ENCODE measurements around the gene GALNT6.
"Not testable (repeated sequence)": the region's sequence is repeated elsewhere in the genome, so short reads cannot be mapped to it uniquely, and the experiment has no call there.

GALNT6 gene

DNA sequence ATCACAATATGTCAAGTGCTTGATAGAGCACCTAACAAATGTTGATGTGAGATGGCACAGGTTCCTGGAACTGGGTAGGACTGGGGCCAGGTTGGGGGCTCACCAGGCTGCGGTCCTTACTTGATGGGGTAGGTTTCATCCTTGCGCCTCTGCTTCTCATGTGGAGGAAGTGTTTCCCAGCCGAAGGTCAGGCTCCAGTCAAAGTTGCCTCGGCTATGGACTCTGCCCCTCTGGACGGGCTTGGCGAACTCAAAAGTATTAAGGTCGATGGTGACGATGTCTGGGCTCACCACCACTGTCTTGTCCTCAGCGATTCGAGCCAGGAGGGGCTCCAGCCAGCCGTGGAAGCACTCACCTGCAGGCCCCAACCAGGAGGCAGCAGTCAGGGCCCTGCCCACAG lies 27.2 kb downstream of the GALNT6 start:
- no peak for DNase-seq (ENCODE audit: low read depth, low spot score)
- no peak overlapping the region for H3K4me3 ChIP-seq (ENCODE audit: low read length)

DNA sequence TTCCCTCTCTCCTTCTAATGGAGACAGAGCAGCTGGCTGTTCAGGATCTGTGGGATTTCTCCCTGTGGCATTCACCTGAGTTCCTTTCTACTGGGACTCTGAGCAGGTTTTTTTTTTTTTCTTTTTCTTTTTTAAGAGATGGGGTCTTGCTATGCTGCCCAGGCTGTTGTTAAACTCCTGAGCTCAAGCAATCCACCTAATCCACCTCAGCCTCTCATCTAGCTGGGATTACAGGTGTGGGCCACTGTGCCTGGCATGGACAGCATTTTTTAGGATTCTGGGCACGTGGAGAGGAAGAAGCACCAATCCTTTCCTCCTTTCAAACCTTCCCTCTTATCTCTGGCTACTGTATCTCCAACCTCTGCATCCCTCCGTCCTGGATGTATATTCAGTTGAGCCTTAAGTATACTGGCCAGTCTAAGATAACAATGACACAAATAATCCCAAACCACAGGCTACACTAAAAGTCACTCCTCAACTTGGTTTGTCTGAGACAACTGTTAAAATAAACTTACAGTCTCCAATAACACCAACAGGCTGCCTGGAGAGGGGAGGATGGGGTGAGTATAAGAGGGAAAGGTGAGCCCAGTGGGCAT lies 28.4 kb downstream of the GALNT6 start:
- no peak for DNase-seq (ENCODE audit: low read depth, low spot score)
- no peak overlapping the region for H3K4me3 ChIP-seq (ENCODE audit: low read length)

DNA sequence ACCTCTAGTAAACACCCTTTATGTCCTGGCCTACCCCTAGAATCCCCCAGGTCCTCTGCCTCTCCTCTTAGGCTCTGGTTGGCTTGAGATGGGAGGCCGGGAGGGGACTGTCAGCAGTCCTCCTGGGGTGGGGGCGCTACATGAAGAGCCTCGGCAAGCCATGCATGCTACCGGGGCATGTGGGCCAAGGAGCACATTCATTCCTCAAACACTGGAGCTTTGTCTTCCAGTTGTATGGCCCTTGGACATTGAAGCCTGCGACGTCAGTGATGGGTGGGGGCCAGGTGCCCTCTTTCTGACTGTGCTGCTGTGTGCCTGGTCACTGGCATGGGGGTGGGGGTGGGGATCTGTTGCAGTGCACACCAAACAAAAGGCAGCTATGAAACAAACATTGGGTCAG lies 28.9 kb downstream of the GALNT6 start:
- no peak for DNase-seq (ENCODE audit: low read depth, low spot score)
- no peak overlapping the region for H3K4me3 ChIP-seq (ENCODE audit: low read length)

- DNase-seq (ENCODE audit: low read depth, low spot score) = no peak
- no peak overlapping the region for H3K4me3 ChIP-seq (ENCODE audit: low read length)
Measured at GRCh38 chr12:51361161-51362016, 29.8 kb downstream of the GALNT6 start.

- DNase-seq (ENCODE audit: low read depth, low spot score) = no peak
- no peak overlapping the region for H3K4me3 ChIP-seq (ENCODE audit: low read length)
Measured at GRCh38 chr12:51360315-51360714, 30.9 kb downstream of the GALNT6 start.

DNA sequence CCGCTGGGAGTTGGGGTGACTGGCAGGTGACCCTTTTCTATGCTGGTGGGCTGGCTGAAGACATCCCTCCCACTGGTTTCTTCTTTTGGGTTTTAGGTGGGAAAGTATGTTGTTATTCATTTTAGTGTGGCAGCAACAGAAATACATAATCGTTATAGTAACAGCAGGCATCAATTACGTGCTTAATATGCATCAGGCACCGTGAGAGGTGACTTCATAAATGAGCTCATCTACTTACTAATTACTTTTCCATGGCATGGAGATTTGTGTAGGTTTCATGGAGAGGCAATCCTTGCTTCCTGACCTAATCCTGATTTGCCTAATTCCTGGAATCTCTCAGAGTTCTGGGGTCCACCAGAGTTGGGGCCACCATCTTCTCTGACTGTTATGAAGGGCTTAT lies 31.4 kb downstream of the GALNT6 start:
- no peak overlapping the region for H3K4me3 ChIP-seq (ENCODE audit: low read length)
- no peak for DNase-seq (ENCODE audit: low read depth, low spot score)

GRCh38 chr12:51358496-51358895 lies 32.7 kb downstream of the GALNT6 start:
- DNase-seq (ENCODE audit: low read depth, low spot score) = no peak
- no peak overlapping the region for H3K4me3 ChIP-seq (ENCODE audit: low read length)

DNA sequence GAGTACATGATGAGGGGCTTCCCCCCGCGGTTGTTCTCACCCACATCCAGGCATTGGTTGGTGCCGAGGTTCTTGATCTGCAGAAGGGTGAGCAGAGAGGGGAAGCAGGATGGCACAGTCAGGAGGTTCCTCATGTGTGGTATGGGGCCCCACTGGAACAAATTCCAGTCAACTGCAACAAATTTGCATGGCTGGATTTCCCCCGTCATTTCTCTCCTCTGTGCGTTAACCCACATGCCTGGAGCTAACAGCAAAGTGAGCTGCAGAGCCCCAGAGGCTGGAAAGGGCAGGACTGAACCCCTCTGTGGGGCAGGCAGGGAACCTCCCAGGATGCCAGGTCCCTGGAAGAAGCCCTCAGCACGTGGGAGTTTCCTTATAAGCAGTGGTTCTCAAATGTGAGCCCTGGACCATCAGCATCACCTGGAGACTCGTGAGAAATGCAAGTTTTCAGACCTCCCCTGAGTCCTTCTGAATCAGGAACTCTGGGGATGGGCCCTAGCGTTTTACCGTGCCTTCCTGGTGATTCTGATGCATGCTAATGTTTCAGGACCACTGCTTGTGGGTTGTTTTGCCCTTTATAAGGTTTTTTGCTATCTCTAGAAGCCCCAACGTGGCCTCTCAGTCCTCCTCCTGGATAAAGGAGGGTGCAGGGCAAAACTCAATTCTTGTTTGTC lies 33.7 kb downstream of the GALNT6 start:
- no peak overlapping the region for H3K4me3 ChIP-seq (ENCODE audit: low read length)
- no peak for DNase-seq (ENCODE audit: low read depth, low spot score)

DNA sequence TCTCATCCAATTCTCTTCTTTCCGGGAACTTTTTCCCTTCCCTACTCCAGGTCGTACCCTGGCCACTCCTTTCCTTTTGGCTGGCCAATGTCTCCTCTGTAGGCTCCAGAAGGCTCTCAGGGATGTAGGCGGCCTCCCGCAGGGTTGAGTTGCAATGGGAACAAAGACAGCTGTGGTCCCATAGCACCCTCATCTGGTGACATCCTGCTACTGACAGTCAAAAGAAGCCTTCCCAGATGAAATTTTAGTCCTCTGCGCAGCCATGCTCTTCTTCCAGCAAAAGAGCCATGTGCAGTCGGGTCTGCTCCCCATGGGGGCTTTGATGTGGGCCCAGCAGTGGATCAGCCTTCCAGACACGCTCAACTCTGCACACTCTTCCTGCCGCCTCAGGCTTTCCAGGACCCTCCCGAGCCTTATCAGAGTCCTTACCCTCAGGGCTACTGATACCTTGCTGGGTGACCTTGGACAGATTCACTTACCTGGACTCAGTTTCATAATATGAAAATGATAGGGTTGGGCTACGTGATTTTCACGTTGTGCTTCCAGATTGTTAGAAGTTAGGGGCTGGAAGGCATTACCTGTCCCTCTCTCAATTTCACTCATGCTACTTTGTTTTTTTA lies 39.2 kb downstream of the GALNT6 start:
- DNase-seq (ENCODE audit: low read depth, low spot score) = peak; percentile 39
- no peak overlapping the region for H3K4me3 ChIP-seq (ENCODE audit: low read length)

GRCh38 chr12:51349026-51349425 lies 42.2 kb downstream of the GALNT6 start:
- no peak overlapping the region for H3K4me3 ChIP-seq (ENCODE audit: low read length)
- DNase-seq (ENCODE audit: low read depth, low spot score) = no peak

- H3K4me3 ChIP-seq (ENCODE audit: low read length) = no peak overlapping the region
Measured at GRCh38 chr12:51348116-51348515, 43.1 kb downstream of the GALNT6 start.

DNA sequence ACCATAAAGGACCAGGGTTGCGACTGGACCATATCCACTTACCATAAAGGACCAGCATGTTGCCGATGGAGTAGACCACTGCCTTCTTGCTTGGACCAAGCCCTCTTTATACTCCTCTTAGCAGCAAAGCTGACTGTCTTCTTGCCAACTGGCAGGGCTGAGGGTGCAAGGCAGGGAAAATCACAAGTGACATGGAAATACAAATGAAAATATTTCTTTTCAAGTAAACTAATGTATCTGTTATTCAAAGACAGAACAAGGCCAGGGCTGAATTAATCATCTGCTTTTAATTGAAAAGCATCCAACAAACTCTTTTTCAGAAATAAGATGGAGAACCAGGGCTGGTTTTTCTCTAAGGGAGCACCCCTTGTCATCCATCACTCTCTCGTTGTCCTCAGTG lies 44.6 kb downstream of the GALNT6 start, which contains the start of gene CELA1:
Gene CELA1, minus strand, starts transcription at position 99 of the 400 bp plus-strand sequence. Its CDS starts 41 bp downstream, at position 58.
- DNase-seq (ENCODE audit: low read depth, low spot score) = no peak
- H3K4me3 ChIP-seq (ENCODE audit: low read length) = no peak within 1 kb of the TSS

More at GRCh38 chr12:51348116-51348515, 43.1 kb downstream of the GALNT6 start:
- no peak for DNase-seq (ENCODE audit: low read depth, low spot score)

DNA sequence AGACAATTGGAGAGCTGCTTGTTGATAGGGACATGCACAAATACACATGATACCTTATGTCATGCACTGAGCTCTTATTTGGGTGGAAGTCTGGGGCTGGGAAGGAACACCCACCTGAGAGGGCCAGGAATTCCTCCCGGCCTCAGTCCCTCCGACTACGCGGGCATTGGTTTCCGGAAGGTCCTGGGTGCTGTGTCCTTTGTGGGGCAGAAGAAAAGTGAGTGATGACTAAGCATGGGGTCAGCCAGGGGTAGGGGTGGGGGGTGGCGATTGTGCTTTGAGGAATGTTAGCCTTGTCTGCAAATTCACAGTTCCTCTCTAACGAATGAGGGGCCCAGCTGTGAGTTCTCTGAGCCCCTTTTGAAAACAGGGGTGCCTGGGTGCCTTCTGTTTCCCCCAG lies 45.5 kb downstream of the GALNT6 start:
- no peak overlapping the region for H3K4me3 ChIP-seq (ENCODE audit: low read length)
- no peak for DNase-seq (ENCODE audit: low read depth, low spot score)

DNA sequence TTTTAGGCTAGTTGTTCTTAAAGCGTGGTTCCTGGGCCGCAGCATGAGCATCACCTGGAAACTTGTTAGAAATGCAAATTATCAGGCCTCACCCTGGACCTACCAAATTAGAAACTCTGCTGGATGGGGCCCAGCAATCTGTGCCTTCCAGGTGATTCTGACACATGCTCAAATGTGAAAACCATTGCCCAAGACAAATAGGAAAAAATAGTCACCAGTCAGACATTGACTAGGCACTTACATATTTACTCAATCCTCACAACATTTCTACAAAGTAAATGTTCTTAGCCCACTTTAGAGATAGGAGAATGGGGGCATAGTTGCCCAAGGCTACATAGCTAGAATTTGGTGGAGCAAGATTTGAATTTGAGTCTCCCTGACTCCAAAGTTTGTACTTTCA lies 48.0 kb downstream of the GALNT6 start:
- no peak for DNase-seq (ENCODE audit: low read depth, low spot score)
- no peak overlapping the region for H3K4me3 ChIP-seq (ENCODE audit: low read length)

DNA sequence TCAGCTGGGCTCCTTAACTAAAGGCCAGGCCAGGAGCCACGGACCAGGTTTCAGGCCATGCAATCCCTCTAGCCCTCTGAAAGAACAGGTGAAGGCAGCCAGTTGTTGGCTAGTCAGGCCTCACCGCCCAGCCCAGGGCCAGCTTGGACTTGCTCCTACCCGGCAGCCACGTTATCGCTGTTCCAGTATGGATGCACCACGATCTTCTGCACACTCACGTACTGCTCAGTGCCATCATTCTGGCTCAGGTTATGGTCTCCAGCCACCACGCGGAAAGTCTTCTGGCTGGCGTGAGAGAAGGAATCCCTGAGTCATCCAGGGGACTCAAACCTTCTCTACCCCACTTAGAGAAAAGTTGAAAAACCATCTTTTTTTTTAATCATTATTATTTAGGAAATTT lies 48.8 kb downstream of the GALNT6 start:
- no peak overlapping the region for H3K4me3 ChIP-seq (ENCODE audit: low read length)
- no peak for DNase-seq (ENCODE audit: low read depth, low spot score)

DNA sequence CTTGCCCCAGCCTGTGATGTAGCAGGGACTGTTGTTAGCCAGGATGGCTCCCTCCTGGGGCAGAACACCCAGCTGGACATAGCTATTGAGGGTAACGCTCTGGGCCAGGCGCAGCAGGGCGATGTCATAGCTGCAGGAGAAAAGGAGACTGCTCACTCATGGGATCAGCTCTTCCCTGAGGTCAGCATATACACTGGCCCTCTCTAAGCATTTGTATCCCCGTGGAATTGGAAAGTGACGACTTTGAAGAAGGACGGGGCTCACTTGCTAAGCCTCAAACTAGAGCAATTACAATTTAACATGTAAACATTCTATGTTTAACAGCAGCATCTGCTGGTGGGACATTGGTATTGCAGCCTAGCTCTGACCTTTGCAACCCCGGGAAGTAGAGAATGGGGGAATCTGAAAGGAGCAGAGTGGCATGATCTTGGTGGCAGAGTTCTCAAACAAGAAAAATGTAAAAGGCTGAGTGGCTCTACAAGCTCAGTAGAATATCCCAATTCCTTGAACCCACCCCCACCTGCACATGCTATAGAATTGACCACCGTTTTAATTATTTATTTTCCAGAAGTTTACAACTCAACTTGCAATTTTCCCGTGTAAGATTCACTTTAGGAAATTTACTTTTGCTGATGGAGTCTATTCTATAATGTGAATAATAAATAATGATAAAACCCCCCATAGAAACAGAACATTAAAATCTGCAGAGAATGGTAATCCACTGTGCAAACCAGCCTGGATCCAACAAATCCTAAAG lies 49.8 kb downstream of the GALNT6 start:
- no peak overlapping the region for H3K4me3 ChIP-seq (ENCODE audit: low read length)
- peak; percentile 82 for DNase-seq (ENCODE audit: low read depth, low spot score)

- DNase-seq (ENCODE audit: low read depth, low spot score) = no peak
- H3K4me3 ChIP-seq (ENCODE audit: low read length) = no peak overlapping the region
Measured at GRCh38 chr12:51339750-51340149, 51.5 kb downstream of the GALNT6 start.

GRCh38 chr12:51337336-51337735 lies 53.9 kb downstream of the GALNT6 start:
- DNase-seq (ENCODE audit: low read depth, low spot score); H3K4me3 ChIP-seq (ENCODE audit: low read length): not testable (repeated sequence)

GRCh38 chr12:51335931-51336330 lies 55.3 kb downstream of the GALNT6 start:
- no peak overlapping the region for H3K4me3 ChIP-seq (ENCODE audit: low read length)
- DNase-seq (ENCODE audit: low read depth, low spot score) = no peak
